Coronary artery (tissue), 2 donors: ENCODE results near the gene PAK4.

Source experiments
- DNase-seq: peaks from one replicate; pipeline ENCODE4 v3.0.0-alpha.2; 2017; ENCODE audit warnings: low spot score
- H3K27ac ChIP-seq, 2 donors: fragments of 200-600 bp; sonication (generic); one replicate each; pipeline ENCODE4 v1.5.1; 2016 to 2019
- H3K4me3 ChIP-seq: fragments of 200-600 bp; sonication (generic); 2 replicates; pipeline ENCODE4 v1.5.1; 2016; ENCODE audit warnings: mild to moderate bottlenecking, moderate library complexity
- TF ChIP-seq, protein P1 (sequence below): fragments of 200-600 bp; sonication (generic); IDR thresholded peaks from one replicate; pipeline ENCODE4 v1.5.1; 2019; ENCODE audit warnings: antibody characterized with exemption

The PAK4 gene

DNA sequence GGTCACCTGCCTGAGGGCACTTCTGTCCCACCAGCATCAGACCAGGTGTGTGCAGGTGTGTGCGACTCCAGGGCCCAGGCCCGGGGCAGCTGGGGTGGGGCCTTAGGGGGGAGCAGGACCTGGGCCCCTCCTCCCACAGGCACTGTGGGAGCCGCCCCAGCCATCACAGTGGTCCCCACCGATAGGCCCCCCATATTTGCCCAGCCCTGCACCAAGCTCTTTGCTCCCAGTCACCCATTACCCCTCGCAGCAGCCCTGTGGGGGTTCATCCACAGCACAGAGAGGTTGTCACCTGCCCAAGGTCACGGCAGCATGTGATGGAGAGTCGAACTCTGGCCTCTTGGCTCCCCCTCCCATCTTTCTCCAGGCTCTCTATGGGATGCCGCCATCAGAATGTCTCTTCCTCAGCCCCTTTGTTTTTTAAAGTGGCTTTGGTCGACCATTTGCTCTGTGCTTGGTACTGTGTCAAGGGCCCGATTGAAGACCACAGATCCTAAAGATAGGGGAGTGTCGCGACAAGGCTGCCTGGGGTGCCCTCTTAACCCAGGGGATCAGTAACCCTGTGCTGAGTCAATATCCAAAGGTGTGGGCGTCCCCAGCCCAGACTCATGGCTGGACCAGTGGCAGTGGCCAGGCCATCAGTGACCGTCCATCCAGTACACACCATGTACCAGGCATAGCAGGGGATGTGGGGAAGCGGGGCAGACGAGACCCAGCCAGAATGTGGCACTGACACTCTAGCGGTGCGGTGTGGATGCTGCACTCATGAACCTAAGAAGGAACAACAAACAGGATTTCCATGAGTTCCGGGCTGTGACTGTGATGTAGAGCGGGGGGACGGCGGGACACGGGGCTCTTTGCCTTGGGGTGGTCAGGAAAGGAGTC lies 42.9 kb downstream of the PAK4 start:
- DNase-seq, result no peak
- TF ChIP-seq, protein P1, sequence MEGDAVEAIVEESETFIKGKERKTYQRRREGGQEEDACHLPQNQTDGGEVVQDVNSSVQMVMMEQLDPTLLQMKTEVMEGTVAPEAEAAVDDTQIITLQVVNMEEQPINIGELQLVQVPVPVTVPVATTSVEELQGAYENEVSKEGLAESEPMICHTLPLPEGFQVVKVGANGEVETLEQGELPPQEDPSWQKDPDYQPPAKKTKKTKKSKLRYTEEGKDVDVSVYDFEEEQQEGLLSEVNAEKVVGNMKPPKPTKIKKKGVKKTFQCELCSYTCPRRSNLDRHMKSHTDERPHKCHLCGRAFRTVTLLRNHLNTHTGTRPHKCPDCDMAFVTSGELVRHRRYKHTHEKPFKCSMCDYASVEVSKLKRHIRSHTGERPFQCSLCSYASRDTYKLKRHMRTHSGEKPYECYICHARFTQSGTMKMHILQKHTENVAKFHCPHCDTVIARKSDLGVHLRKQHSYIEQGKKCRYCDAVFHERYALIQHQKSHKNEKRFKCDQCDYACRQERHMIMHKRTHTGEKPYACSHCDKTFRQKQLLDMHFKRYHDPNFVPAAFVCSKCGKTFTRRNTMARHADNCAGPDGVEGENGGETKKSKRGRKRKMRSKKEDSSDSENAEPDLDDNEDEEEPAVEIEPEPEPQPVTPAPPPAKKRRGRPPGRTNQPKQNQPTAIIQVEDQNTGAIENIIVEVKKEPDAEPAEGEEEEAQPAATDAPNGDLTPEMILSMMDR, result no peak
- Histone ChIP-seq H3K4me3 (no peak overlapping the region), H3K27ac (no peak overlapping the region)

DNA sequence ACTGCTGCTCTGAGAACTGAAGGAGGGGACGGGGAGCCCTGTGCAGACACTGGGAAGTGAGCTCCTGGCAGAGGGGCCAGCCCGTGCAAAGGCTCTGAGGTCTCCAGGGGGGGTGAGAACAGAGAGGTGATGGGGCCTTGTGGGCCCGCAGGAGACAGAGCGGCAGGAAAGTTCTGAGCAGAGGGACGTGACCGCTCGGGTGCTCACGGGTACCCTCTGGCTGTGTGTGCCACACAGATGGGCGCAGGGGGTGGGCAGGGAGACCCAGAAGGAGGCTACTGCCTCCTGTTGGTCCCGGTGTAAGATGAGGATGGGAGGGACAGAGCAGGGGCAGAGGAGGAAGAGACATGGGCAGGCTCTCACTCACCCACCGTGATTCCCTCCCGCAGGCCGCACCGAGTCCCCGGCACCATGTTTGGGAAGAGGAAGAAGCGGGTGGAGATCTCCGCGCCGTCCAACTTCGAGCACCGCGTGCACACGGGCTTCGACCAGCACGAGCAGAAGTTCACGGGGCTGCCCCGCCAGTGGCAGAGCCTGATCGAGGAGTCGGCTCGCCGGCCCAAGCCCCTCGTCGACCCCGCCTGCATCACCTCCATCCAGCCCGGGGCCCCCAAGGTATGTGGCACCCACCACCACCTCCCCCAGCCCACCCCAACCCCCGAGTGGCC lies 43.7 kb downstream of the PAK4 start:
- no peak for DNase-seq
- TF ChIP-seq, protein P1, result no peak
- Histone ChIP-seq H3K27ac (no peak overlapping the region), H3K4me3 (no peak overlapping the region)

DNA sequence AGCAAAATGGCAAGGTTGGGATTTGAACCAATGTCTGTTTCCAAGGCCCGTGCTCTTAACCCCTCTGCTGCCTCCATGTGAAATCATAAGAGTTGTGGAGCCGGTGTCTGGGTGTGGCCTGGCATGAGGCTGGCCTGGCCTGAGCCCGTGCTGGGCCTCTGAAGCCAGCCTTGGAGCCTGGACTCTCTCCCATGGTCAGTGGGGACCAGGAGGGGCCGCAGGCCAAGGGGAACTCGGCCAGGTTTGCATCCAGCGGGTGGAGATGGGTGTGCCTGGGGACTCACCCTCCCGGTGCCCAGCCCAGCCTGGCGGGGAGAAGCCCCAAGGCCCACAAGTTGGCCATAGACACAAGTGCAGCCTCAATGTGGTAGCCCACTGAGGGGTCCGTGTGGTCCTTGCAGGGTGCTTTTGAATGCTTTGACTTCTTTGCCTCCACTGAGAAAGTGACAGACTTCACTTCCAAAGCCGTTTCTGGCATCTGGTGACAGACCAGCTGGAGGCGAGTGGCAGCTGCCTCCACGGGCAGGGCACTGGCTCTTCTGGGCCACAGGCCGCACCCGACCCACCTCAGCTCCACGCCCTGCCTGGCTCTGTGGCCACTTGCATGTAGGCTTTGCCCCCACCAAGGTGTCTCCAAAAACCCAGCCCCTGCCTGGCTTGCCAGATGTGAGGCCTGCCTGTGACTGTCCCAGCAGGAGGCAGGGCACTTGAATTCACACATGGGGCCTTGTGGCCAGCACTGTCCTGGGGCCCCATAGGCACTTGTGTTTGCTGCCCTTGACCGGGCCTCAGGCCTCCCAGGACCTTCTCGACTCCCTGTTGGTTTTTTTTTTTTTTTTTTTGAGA lies 45.0 kb downstream of the PAK4 start:
- H3K4me3 ChIP-seq, result no peak overlapping the region
- no peak for DNase-seq
- H3K27ac ChIP-seq, result no peak overlapping the region
- TF ChIP-seq, protein P1, result no peak

DNA sequence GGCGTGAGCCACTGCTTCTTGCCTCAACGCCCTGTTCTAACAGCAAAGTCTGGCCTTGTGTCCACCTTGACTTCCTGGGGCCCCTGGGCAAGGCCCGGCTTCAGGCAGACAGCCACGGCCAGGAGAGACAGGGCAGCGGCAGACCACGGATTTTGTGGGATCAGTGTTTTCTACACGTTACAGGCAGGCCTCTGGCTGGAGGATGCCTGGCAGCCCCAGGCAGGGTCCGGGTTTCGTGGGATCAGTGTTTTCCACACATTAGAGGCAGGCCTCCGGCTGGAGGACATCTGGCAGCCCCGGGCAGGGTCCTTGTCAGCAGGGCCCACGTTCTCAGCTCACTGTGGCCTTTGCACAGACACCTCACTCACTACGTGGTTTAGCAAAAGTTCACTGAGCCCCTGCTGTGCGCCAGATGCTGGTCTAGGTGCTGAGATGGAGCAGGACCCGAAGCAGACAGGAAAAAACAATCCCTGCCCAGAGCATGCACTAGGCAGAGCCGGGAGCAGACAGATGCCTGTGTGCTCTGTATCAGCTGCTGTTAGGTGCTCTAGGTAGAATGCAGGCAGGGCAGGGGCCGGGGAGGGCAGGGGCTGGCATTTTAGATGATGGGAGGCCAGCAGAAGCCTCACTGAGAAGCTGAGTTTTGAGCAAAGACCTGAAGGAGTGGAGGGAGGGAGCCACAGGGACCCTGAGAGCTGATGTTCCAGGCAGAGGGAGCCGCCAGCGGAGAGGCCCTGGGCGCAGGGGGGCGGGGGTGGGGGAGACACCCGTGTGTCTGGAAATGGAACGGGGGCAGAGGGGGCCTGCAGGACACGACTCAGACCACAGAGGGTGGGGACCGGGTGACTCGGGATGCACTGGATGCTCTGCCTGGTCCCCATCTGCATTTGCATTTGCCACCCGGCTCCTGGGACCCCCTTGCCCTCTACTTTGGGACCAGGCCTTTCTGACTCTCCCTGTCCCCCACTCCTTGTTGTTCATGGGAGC lies 46.2 kb downstream of the PAK4 start:
- TF ChIP-seq, protein P1, result no peak
- Histone ChIP-seq H3K4me3 (no peak overlapping the region), H3K27ac (no peak overlapping the region)
- DNase-seq, result no peak

DNA sequence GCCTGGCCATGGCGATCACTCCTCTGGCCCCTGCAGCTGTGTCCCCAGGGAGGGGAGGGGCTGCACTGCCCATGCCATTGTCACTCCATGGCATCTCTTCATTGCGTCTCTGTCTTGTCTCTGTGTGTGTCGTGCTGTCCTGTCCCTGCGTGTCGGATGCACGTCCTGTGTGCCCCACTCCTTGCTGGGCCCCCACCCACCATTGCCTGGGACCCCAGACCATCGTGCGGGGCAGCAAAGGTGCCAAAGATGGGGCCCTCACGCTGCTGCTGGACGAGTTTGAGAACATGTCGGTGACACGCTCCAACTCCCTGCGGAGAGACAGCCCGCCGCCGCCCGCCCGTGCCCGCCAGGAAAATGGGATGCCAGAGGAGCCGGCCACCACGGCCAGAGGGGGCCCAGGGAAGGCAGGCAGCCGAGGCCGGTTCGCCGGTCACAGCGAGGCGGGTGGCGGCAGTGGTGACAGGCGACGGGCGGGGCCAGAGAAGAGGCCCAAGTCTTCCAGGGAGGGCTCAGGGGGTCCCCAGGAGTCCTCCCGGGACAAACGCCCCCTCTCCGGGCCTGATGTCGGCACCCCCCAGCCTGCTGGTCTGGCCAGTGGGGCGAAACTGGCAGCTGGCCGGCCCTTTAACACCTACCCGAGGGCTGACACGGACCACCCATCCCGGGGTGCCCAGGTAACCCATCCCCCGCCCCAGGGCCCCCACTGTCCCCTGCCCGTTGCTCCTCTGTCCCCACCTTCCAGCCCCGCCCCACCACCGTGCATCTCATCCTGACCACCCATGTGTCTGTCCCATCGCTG lies 47.3 kb downstream of the PAK4 start:
- TF ChIP-seq, protein P1, result no peak
- Histone ChIP-seq H3K27ac (no peak overlapping the region), H3K4me3 (no peak overlapping the region)
- DNase-seq, result no peak
